Tibial nerve (tissue), 4 donors: ENCODE data around the gene ARMH1.

Source experiments
- EP300 ChIP-seq, 2 donors: sonication (generic); formaldehyde crosslinking; IDR thresholded peaks; one replicate each; pipeline ENCODE4 v1.6.1; 2017; ENCODE audit warnings: antibody characterized with exemption in 2 of 2, mild to moderate bottlenecking in 1 of 2
- POLR2A ChIP-seq, 2 donors: fragments of 450-650 bp; IDR thresholded peaks; one replicate each; pipeline ENCODE4 v1.6.1; 2017; ENCODE audit warnings: antibody characterized with exemption in 2 of 2, mild to moderate bottlenecking in 2 of 2, moderate library complexity in 2 of 2
- TF ChIP-seq, protein P1 (sequence below), 5 experiments: fragments of 200-600 bp in 3 of 5; fragments of 450-650 bp in 2 of 5; sonication (generic) in 3 of 5; IDR thresholded peaks; one replicate each; pipeline ENCODE4 v1.5.1; 2016 to 2019; ENCODE audit warnings: antibody characterized with exemption in 5 of 5, mild to moderate bottlenecking in 3 of 5, moderate library complexity in 2 of 5

GRCh38 chr1:44721485-44722361 lies 47.2 kb downstream of the ARMH1 start:
- TF ChIP-seq, protein P1, sequence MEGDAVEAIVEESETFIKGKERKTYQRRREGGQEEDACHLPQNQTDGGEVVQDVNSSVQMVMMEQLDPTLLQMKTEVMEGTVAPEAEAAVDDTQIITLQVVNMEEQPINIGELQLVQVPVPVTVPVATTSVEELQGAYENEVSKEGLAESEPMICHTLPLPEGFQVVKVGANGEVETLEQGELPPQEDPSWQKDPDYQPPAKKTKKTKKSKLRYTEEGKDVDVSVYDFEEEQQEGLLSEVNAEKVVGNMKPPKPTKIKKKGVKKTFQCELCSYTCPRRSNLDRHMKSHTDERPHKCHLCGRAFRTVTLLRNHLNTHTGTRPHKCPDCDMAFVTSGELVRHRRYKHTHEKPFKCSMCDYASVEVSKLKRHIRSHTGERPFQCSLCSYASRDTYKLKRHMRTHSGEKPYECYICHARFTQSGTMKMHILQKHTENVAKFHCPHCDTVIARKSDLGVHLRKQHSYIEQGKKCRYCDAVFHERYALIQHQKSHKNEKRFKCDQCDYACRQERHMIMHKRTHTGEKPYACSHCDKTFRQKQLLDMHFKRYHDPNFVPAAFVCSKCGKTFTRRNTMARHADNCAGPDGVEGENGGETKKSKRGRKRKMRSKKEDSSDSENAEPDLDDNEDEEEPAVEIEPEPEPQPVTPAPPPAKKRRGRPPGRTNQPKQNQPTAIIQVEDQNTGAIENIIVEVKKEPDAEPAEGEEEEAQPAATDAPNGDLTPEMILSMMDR (IDR thresholded peaks at IDR 0.05), result no peak
- TF ChIP-seq POLR2A (IDR thresholded peaks at IDR 0.05) (peak; percentile 55 to 82), EP300 (IDR thresholded peaks at IDR 0.05) (peak in 1 of 2 donors; percentile 77)
